ENCODE data around the gene VASN.

Gene VASN

GRCh38 chr16:4351880-4352279 lies 19.8 kb upstream of the VASN start:
- in situ Hi-C loops (cut with MboI; ENCODE audit: low sequenced_read_pairs) = no loop called here

DNA sequence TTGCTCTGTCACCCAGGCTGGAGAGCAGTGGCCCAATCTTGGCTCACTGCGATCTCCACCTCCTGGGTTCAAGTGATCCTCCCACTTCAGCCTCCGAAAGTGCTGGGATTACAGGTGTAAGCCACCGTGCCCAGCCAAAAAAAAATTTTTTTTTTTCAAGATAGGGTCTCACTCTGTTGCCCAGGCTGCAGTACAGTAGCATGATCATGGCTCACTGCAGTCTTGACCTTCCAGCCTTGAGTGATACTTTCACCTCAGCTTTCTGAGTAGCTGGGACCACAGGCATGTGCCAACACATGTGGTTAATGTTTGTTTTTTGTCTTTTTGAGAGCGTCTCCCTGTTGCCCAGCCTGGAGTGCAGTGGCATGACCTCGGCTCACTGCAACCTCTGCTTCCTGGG lies 18.8 kb upstream of the VASN start:
- in situ Hi-C loops (cut with MboI; ENCODE audit: low sequenced_read_pairs) = no loop called here

DNA sequence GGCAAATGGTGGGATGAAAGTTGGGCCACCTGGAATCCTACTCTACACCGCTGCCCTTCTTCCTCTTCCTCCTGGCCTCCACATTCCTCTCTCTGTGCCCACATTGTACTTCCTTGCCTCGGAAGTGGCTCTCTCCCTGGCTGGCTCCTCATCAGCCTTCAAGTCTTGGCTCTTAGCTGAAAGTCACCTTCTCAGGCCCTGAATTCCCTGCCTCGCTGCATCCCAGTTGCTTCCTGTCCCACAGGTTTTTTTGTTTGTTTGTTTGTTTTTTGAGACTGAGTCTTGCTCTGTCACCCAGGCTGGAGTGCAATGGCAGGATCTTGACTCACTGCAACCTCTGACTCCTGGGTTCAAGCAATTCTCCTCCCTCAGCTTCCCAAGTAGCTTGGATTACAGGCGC lies 18.0 kb upstream of the VASN start:
- in situ Hi-C loops (cut with MboI; ENCODE audit: low sequenced_read_pairs) = no loop called here

GRCh38 chr16:4354512-4355409 lies 16.9 kb upstream of the VASN start:
- in situ Hi-C loops (cut with MboI; ENCODE audit: low sequenced_read_pairs) = no loop called here

DNA sequence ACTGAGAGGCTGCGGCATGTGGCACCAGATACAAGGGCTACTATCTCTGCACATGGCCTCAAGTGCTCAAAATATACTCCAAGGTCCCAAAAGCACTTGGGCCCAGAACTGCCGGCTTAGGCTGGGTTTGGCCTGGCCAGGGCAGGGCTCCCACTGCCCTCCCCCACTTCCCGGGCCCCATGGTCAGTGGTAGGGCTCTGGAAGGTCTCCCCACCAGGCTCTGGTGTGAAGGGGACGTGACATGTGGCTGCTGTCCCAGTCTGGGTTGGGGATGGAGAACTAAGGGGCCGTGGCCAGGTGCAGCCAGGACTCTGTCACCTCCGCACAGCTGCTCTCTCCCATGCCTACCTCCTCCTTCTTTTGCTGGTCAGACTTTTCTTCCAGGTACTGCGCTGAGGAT lies 14.8 kb upstream of the VASN start:
- in situ Hi-C loops (cut with MboI; ENCODE audit: low sequenced_read_pairs) = no loop called here

DNA sequence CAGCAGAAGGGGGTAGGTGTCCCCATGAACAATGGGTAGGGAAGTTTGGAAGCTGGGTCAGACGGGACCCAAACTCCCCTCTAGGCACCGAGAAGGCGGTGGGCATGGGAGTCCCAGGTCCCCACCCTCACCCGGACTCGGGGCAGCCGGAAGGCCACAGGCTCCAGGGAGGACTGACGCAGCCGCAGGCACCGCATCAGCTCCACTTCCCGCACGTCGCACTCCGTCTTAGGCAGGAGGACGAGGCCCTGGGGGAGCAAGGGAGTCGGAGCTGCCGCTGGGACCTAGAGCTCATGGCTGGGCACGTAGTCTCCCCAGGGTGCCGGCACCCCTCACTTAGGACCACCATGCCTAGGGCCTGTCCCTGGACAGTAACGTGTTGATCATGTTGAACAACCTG lies 13.4 kb upstream of the VASN start:
- in situ Hi-C loops (cut with MboI; ENCODE audit: low sequenced_read_pairs) = no loop called here

DNA sequence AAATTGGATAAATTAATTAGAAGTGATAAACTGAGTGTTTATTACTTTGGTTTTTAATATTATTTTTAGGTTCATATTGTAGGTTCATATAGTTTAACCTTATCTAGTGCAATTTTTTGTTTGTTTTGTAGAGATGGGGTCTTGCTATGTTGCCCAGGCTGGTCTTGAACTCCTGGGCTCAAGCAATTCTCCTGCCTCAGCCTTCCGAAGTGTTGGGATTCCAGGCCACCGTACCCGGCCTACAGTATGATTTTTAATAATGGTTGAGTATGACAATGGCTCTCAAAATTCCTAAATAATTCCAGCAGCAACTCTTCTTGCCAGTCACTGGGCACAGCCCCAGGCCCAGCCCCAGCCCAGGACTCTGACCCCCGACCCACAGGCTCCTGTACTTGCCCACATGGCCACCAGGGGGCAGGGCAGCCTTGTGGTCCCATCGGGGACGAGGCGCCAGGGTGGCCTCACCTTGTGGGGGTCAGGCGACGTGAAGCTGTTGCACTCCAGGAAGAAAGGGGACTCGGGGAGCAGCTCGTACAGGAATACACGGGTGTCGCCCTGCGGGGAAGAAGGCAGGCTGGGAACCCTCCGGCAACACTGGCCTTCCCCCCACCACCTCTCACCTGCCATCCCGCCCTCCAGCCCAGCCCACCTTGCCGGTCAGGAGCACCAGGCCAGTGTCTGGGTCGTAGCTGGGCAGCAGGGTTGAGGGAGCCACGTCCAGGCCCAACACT lies 12.7 kb upstream of the VASN start:
- in situ Hi-C loops (cut with MboI; ENCODE audit: low sequenced_read_pairs) = no loop called here

GRCh38 chr16:4359914-4360313 lies 11.7 kb upstream of the VASN start:
- in situ Hi-C loops (cut with MboI; ENCODE audit: low sequenced_read_pairs) = no loop called here

DNA sequence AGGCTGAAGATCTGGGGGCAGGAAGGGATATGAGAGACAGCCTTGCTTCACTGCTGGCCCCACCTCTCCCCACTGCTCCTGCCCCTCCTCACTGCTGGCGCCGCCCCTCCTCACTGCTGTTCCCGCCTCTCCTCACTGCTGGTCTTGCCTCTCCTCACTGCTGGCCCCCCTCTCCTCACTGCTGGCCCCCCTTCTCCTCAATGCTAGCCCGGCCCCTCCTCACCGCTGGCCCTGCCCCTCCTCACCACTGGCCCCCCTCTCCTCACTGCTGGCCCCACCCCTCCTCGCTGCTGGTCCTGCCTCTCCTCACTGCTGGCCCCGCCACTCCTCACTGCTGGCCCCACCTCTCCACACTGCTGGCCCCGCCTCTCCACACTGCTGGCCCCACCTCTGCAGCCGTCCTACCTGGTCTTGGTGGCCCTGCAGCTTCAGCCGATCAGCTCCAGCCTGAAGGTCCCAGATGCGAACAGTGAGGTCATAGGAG lies 11.1 kb upstream of the VASN start:
- in situ Hi-C loops (cut with MboI; ENCODE audit: low sequenced_read_pairs) = no loop called here

DNA sequence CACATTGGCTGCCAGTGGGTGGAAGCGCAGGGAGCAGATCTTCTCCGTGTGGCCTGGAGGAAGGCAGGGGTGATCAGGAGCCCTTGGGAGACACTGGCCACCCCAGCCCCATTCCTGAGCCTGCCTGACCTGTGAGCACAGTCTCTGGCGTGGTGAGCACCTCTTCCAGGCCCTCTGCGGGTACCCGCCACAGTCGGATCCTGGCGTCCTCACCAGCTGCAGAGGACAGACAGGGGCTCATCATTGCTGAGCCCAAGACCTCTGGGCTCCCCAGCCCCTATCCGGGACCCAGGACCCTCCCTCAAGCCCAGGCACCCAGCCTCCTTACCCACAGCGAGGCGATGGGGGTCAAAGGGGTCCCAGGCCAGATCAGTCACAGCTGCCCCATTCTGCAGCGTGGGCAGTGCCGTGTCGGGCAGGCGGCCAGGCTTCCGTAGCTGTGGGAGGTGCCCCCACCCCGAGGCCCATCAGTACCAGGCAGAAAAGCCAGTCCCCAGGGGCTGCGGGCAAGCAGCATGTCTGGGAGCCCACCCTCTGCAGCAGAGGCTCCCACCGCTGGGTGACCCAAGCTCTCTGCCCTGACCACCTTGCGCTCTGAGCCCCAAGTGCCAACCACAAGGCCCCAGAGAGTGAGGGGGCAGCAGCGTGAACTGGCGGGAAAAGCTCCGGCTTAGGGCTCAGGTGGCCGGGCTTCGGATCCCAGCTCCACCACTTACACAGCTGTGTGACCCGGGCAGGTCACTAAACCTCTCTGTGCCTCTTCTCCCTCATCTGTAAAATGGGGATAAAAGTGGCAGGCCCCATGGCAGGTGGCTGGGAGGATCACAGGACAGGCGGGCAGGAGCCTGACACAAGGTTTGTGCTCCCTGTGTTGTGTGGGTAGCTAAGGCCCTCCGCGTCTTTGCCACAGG lies 10.4 kb upstream of the VASN start:
- in situ Hi-C loops (cut with MboI; ENCODE audit: low sequenced_read_pairs) = no loop called here

GRCh38 chr16:4361944-4362311 lies 9.7 kb upstream of the VASN start:
- in situ Hi-C loops (cut with MboI; ENCODE audit: low sequenced_read_pairs) = no loop called here

GRCh38 chr16:4362476-4363135 lies 9.0 kb upstream of the VASN start:
- in situ Hi-C loops (cut with MboI; ENCODE audit: low sequenced_read_pairs) = no loop called here

DNA sequence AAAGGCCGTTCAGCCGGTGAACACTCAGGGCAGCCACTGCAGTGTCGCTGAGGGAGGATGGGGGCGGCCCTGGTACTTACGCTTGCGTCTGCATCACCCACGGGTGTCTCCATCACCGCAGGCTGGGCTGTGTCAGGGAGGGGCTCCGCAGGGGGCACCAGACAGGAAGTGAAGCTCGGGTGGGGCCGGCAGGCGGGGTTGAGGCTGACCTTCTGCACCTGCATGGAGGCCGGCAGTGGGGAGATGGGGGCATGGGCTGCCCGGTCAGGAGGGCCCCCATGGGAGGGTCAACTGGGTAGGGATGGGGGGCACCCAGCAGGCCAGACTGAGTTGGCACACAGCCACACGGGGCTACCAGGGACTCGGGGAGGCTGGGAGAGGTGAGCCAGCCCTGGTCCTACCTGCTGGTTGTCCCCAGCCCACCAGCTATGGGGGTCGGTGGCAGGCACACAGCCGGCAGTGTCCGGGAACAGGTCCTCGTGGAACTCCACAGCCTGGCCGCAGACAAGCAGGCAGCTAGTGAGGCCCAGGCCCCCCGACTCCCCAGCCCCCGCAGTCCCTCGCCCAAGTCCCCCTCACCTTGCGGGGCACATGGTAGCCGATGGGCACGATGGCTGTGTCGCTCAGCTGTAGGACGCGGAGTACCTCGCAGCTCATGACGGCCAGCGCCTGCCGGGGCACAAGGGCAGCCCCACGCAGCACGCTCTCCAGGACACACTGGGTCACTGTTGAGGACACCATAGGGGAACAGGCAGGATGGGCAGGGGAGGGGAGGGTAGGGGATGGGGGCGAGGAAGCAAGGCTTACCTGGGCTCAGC lies 7.2 kb upstream of the VASN start:
- in situ Hi-C loops (cut with MboI; ENCODE audit: low sequenced_read_pairs) = no loop called here

GRCh38 chr16:4365014-4365406 lies 6.6 kb upstream of the VASN start:
- in situ Hi-C loops (cut with MboI; ENCODE audit: low sequenced_read_pairs) = no loop called here

DNA sequence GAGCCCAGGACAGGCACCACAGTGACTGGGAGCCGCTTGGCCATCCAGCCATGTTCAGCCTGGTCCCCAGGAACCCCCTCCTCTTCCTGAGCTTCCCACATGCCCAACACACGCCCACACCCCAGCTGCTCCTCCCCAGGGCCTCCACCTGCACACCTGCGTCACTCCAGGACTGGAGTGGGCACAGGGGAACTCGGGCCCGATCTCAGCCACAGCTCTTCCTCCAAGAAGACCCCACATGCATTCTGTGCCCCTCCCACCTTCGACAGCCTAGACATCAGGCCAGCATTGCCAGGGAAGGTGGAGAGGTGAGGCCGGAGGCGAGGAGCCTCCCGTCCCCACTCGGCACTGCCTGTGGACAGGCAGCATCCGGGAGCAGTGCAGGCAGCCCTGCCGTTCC lies 6.0 kb upstream of the VASN start:
- in situ Hi-C loops (cut with MboI; ENCODE audit: low sequenced_read_pairs) = no loop called here

- in situ Hi-C loops (cut with MboI; ENCODE audit: low sequenced_read_pairs) = no loop called here
These were observed 5.6 kb upstream of the VASN start for GRCh38 chr16:4366016-4366415.

DNA sequence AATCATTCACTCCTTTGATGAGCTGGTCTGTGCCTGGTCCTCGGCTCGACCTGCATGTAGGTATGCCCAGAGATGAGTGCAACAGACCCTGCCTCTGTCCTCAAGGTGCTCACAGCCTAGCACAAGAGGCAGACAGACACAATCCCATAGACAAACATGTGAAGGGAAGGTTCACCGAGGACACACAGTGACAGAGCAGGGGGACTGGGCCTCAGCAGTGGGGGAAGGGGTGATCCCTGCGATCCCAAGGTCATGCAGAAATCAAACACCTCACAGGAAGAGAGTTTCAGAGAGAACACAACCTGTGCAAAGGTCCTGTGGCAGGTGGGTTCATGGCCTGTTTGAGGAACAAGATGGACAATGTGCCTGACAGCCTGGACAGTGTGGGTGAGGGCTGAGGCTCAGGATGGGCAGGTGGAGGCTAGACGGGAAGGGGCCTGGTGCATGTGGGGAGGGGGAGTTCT lies 4.2 kb upstream of the VASN start:
- in situ Hi-C loops (cut with MboI; ENCODE audit: low sequenced_read_pairs) = no loop called here

DNA sequence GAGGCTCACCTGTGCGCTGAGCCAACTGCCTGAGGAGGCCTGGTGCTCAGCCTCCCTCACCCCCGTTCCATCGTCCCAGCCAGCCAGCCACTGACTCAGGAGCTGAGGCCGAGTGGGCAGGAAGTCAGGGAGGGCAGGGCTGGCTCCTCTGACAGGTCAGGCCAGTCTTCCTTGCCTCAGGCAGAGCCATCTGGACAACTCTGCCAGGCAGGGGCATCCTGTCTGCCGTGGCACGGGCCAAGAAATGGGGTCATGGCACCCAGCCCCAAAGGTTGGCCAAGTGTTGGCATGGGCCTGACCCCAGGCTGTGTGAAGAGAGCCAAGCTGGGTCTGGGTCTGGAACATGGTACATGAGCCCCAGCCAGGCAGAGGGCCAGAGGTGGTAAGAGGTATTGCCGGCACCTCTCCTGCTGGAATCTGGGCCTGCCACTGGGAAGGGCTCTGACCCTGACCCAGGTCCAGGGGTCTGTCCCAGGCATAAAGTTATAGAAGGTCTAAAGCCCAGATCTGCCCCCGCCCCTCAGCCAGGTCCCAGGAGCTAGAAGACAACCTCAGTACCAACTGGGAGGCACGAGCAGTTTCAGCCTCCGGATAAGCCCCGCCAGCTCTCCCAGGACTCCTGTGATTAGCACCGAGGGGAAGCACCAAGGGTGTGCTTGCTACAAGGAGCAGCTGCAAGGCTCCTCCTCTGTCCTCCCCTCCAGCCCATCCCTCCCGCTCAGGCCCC lies 2.5 kb upstream of the VASN start:
- in situ Hi-C loops (cut with MboI; ENCODE audit: low sequenced_read_pairs) = no loop called here

- in situ Hi-C loops (cut with MboI; ENCODE audit: low sequenced_read_pairs) = no loop called here
These were observed 1.5 kb upstream of the VASN start for GRCh38 chr16:4370151-4370550.
